Stimulated activated CD8-positive, alpha-beta memory T cell treated with anti-CD3 and anti-CD28 coated beads, Interleukin-15, amount 100 ng/mL, for 1 hour (primary cell): ENCODE results near the gene HOXD13.

Experiments used
- DNase-seq: peaks from one replicate; pipeline ENCODE4 v3.0.0-alpha.2; 2020; ENCODE audit warnings: low read depth

The HOXD13 gene

DNA sequence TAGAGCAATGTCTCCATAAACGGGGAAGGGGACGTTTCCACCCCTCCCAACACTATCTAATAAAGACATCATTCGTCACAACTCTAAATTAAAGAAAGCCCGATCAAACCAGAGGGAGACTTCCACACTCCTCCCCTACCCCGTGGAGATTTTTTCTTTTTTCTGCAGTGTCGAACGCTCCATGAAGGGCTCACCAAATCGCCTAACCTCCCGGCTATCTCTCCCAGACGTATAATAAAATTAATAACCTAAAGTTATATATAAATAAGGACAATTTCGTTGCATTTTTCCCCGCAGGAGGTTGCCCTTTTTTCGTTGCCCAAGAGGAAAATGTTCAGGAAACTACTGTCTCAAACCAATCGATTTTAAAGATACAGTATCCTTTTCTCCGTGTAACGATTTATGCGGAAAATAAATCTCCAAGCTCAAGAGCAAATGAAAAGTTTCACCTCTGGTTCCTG is 11.1 kb upstream of the HOXD13 start:
- DNase-seq = no peak

DNA sequence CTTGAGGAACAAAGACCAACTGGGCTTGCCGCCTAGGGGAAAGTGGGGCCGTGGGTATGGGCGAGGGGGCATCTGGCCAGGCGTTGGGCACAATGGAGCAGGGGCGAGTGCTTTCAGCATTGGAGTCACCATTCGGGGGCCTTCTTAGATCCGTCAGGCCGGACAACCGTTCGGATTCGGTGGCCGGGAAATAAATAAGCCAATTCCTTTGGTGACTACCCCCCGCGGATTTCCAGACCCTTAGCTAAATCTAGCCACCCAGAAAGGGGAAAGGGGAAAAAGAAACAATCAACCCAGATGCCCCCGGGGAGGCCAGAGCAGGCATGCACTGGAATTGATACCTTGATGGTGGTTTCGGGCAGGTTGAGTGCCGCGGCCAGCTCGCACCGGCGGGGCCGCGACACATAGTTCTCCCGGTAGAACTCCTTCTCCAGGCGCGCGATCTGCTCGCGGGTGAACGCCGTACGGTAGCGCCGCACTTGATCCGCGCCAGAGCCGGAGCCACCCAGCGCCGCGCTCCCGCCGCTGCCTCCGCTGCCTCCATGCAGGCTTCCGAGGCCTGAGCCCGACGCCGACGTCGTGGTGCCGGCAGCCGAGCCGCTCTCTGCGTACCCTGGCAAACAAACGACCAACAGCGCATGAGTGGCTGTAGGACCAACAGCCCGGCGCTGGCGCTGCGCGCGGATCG is 10.5 kb upstream of the HOXD13 start:
- no peak for DNase-seq

DNA sequence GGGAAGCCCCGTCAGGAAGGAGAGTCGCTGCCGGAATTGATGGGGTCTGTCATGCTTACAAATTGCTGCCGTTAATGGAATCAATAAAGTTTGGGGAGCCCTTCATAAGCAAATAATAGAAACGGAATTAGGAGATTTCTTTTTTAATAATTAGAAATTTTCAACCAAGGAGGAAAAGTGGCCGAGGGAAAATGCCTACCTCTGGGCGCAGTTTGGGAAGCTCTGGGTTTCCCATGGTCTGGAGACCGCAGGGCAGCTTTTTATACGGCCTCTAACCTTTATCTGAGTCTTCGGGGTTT is 10.0 kb upstream of the HOXD13 start:
- no peak for DNase-seq

DNA sequence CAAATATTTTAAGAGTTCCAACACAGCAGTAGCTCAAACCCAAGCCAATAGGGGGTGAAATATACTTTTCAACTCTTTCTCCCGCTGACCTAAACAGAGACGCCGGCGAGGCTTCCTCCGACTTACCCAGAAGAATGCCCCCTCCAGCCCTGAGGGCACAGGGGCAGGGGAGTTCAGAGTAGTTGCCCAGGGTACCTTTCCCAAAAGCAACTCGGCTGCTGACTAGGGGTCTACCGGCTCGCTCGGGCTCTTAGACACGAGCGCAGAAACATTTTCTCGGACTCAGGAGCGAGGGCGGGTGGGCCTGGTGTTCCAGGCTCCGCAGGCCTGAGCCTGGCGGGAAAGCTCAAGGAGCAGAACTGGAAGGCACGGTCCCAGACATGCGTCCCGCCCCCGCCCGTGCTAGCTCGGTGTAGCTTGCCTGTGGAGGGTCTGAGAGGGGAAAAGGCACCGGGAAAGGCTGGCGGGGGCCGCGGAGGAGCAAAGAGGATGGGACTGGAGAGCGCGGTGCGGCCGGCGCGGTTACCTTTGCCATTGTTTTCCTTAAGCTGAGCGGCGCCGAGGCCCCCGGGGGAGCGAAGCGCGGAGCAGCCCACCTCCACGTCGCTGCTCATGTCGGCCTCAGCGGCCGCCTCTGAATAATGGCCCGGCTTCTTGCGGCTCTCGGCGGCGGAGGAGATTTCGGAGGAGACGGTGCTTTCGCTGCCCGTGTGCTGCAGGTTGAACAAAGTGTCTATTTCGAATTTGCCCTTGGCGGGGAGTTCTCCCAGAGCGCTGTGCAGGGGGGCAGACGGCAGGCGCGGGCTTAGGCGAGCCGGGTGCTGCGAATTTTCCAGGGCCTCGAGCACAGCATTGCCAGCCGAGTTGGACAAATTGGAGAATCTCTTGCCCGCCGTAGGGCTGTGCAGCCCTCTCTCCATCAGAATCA is 9.4 kb upstream of the HOXD13 start:
- DNase-seq = no peak

DNA sequence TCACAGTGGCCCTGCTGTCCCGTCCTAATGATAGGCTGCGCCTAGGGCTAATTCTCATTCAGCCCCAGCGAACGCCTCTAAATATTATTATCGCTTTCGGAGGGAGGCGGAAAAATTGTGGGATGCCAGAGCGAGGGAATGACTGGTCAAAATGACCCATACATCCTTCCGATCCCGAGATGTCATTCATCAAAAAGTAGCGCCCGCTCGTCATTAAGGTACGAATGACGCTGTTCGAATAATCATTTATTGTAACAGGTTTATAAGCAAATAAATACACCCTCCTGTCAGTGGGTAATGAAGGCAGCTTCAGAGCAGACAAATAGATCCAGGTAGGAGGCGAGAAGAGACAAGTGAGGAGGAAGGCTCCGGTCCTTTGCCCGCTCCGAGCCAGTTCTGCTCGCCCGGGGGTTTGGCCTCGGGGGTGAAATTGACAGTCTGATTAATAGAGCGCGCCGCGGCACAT is 8.7 kb upstream of the HOXD13 start, which contains the start of gene EVX2:
EVX2 (minus strand) TSS at position 167 of the 466 bp plus-strand sequence. CDS start 186 bp downstream, outside the sequence.
- no peak for DNase-seq

DNA sequence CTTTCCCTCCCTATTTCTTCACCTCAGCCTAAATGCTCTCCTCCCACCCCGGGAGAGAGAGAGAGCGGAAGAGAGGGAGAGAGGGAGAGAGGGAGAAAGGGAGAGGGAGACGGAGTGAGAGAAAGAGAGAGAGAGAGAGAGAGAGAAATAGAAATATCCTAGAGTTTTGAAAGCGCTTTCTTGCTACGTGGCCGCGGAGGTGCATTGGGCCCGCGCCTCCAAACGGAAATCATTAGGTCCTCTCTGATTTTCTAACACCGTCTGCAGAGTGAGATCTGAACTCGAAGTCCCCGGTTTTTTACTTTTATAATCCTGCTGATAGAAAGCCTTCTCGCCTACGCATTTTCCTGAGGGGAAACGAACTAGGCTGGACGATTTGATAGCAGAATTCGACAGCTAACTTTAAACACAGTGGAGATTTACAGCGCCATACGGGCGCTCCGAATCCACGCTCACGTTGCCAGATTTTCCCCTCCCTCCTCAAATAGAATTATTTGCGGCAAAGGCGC is 7.9 kb upstream of the HOXD13 start:
- DNase-seq = no peak

DNA sequence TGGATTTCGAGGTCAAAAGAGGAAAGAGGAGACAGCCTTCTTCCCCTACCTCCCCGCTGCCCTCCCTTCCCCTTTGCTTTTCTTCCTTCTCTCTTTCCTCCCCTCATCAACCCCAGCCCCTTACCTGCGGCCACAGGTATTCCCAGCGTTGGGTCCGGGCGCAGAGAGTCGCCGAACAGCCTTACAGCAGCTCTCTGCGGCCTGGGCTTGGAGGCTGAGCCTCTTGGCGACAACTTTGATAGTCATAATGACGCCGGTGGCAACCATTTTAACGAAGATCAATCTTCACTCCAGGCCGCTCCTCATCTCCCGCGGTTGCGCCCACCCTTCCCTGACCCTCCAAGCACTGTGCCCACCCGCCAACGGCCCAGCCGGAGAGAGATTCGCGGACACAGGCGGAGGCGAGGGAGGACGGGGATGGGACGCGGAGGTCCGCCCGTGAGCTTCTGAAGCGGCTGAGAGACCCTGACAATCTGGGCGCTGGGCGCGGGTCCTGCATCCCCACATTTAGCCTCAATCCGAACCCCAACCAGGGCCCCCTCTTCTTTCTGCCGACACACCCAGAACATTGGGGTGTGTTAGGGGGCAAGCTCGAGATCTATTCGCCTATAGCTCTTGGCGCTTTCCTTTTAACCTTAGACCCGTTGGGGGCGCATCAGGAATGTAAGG is 7.3 kb upstream of the HOXD13 start:
- no peak for DNase-seq

DNA sequence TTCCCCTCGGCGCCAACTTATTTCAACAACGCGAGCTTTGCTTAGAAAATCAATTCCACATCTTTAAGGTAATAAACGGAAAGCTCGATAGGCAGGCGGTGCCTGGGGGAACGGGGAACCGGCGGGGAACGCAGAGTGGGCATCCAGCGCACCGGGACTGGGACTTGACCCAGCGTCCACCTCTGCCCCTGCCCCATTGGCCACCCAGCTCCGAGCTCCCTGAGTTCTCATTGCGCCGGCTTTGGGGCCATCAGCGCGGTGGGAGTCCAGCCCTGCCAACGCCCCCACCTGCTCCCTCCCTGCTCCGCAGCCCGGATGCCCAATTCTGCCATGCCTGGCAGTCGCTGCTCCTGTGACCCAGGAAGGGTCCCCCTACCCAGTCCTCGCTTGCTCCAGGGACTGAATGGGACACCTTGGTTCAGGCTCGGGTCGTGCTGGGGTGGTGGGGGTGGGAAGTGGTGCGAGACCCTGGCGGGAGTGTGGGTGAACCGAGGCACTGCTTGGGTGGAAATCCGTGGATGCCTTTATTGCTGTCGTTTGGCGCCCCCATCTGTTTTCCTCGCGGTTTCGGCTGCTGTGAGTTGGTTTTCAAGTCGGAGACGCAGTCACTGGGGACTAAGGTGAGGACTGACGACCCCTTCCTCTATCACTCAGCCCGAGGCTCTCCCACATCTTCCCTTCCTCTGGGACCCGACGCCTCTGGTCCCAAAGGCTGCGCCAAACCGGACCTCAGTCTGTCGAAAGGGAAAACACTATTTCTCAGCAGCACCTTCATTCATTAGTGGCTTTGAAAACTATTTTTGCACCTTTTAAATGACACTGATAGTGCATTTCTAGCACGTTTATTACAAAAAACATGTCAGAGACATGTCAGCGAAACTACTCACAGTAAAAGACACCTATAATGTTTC is 6.4 kb upstream of the HOXD13 start:
- no peak for DNase-seq

DNA sequence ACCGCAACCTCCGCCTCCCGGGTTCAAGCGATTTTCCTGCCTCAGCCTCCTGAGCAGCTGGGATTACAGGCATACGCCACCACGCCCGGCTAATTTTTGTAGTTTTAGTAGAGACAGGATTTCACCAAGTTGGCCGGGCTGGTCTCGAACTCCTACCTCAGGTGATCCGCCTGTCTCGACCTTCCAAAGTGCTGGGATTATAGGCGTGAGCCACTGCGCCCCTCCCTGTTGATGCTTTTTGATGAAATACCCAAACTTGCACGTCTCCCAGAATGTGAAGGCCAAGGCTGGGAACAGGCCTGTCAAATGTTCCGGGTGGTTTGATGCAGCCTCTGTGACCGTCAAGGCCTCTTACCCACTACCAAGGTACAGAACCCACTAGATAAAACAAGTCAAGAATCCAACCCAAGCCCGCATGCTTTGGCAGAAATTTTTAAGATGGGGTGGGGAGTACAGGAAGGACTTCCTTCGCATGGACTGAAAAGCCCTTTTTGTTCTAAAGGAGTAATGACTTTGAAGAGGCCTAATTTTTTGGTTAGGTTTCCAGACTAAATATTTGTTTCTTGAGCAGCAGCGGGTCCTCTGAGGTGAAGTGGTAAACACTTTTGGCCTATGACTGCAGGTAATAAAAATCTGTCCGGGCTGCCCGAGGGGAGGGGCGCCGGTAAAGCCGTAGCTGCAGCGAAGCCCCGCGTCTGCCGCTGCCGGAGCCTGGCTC is 5.0 kb upstream of the HOXD13 start:
- no peak for DNase-seq

DNA sequence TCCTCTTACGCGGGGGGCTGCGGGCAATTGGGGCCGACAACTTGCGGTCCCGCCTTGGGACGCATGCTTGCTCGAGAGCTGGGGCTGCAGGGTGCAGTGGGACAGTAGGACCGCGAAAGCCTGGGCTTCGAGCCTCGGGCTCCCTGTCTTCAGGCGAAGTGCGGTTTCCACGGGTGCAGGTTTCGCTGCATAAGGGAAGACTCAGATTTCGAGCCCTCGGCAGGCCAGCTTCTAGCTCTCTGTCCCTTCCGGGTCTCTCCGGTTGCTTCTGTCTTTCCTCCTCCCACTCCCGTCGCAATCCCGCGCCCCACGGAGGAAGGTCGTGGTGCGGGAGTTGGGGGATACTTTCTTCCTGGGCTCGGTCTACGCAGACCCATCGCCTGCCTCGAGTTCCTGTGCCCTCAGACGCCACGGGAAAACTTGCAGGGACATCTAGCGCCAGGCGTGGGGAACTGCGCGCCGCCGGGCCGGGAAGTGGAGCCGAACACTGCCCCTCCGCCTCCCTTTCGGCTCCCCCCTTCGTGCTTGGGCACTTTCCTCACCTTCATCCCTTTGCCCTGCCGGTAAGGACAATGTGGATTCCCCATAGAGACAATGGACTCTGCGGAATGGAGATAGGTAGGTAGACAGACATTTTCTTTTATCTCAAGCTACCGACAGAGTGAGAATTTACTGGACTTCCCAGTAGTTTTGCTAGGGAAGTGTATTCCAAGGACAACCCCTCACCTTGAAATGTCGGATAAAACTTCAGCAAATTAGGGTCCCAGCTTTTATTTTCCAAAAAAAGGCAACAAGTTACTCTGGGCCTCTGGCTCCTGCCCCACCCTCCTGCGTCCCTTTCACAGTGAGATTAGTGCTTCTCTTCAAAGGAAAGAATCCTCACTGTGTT is 4.2 kb upstream of the HOXD13 start:
- no peak for DNase-seq

DNA sequence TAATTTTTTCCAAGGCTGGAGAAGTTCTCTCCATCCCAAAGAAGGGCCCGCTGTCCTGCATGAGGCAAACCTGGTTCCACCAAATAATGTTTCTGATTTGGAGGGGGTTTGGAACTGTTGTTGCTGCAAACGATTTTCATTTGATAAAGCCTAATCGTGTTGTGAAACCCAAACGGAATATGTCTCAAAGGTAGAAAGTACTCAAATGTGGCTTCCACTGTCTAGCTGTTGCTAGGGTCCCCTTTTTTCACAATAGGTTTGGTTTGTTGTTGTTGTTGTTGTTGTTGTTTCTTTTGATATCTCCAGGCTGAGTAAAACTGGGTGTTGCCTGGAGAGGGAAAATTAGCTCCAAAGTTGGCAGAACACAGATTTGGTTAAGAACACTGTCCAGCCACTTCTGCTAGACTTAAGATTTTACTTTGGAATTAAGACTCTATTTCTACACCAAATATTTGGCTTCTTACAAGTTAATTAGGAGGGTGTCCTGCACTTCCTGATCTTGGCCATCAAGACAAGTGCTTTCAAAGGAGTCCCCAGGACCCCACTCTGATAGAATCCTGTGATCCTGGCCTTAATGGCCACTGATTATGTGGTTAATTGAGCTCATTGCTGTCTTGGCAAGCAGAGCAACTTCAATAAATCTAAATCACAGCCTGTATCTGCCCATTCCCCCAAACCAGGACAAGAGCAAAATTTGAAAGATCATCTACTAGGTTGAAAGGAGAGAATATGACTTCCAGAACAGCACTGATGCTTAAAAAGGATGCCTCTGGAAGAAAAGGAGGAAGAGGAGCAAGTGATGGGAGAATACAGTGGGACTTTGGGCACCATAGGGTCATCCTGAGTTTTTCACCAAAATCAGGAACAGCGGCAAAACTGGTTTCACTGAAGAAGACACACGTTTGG is 3.3 kb upstream of the HOXD13 start:
- DNase-seq = no peak

DNA sequence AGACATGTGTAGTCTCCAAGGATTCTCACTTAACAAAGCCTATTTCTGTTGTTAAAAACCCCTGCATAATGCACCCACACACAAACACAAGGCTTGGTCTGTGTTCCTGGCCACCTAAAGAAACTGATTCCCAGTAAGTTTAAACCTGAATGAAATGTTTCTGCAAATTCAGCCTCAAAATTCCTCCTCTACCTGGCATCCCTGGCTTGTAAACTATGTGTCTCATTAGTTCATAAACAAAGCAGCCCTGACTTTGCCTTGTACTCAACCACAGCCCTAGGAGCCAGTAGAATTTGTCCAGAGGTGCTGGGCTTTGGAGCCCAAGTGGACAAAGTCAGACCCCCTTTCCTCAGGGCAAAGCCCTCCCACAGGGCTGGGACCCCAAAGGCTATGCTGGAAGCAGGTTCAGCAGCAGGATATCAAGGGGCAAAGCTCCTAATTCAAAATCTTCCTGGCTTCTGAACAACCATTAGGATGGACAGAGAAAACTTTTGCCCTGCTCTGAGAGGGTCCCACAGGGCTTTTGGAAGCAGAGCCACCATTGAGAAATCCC is 2.6 kb upstream of the HOXD13 start:
- DNase-seq = no peak

DNA sequence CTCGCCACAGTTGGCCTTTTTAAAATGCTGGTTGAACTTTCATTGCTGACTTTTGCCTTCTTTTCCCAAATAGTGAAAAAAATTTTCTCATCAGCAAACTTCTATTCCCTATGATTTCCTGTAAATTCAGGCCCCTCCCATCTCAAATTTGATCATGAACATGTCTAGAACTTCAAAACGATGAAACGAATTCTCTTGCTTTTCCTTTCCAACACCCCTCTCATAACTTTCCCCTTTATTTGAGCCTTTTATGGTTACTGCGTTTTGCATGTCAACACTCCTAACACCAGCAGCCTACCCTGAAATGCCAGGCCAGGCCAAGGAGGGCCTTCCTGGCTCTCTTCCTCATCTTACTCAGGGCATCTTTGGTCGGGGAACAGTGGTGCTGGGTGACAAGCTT is 1.7 kb upstream of the HOXD13 start:
- no peak for DNase-seq

DNA sequence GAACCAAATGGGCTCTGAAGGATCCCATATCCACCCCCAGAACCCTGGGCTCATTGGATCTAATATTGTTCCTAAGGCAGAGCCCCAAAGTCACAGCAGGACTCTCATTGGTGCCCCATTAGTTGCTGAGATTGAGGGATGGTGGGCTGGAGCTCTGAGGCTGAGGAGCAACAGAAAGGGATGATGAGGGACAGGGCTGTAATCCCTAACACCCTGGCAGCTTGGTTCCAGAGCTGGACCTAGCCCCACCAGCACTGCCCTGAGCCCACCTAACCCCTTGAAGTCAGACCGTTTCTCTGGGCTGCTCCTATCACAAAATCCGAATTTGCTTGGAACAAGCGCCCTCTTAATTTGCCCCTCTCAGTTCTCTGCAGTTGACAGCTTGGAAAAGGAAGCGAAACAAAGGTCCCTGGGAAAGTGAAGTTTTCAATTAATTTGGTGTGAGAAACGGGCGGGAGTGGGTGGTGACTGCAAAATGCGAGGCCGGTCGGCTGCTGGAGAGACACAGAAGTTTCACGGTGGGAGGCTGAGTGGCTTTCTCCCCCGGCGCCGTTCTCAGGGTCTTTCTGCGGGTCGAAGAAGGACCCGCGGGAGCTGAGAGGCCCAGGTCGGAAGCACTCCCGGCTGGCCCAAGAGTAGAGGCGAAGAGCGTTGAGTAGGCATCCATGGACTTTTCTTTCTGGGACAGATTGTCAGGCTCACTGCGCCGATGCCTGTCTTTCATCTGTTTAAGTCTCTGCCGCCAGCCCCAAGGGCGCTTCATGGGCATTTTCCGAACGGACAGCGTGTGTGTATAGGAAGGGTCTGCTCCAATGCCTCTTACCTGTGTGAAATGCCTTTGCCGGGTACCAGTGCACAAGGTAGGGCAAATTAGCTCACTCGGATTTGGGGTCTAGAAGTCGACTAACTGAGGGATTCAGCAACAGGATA is 927 bp upstream of the HOXD13 start:
- no peak for DNase-seq

DNA sequence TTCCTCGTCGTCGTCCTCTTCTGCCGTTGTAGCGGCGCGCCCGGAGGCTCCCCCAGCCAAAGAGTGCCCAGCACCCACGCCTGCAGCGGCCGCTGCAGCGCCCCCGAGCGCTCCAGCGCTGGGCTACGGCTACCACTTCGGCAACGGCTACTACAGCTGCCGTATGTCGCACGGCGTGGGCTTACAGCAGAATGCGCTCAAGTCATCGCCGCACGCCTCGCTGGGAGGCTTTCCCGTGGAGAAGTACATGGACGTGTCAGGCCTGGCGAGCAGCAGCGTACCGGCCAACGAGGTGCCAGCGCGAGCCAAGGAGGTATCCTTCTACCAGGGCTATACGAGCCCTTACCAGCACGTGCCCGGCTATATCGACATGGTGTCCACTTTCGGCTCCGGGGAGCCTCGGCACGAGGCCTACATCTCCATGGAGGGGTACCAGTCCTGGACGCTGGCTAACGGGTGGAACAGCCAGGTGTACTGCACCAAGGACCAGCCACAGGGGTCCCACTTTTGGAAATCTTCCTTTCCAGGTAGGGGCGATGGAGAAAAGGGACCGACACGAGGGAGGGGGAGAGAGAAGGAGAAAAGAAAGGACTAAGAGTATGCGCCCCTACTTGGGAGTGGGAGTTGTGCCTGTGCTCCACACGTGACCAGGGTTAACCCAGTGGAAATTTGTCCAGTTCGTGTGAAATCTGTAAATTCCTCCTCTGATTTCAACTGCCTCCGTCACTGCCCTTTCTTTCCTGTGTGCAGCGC is 800 bp downstream of the HOXD13 start:
- no peak for DNase-seq

DNA sequence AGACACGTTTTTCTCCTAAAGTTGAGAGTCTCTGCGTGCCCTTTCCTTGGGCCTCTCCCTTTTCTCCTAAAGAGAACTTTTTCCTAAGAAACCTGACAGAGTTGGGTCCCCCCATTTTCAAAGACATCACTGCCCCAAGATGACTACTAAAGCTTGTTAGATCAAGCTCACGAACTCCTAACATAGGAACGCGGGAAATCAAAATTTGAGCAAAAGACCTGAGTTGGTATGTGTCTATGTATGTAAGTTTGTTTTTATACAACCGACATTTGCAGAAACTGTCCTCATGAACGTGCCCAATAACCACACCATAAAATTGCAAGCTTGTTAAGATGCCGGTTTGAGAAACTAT is 1.4 kb downstream of the HOXD13 start:
- no peak for DNase-seq

DNA sequence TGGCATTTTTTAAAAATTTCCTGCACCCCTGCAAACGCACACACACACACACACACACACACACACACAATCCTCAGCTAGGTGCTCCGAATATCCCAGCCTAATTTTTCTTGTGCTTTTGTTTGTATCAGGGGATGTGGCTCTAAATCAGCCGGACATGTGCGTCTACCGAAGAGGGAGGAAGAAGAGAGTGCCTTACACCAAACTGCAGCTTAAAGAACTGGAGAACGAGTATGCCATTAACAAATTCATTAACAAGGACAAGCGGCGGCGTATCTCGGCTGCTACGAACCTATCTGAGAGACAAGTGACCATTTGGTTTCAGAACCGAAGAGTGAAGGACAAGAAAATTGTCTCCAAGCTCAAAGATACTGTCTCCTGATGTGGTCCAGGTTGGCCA is 1.8 kb downstream of the HOXD13 start:
- DNase-seq = no peak
